Esophagus squamous epithelium (tissue), 5 donors: ENCODE results near the gene PRKACB. TPM values are rescaled to one million over a fixed set of nuclear protein-coding genes. Genes with fewer than 3 reads are reported as not detected.

Experiments used
- DNase-seq: peaks from one replicate; lab custom pipeline; 2025; lab: John Stamatoyannopoulos, UW
- H3K27ac ChIP-seq, 4 donors: fragments of 200-600 bp; sonication (generic); one replicate each; pipeline ENCODE4 v1.5.1; 2016 to 2019; ENCODE audit warnings: mild to moderate bottlenecking in 1 of 4
- H3K27me3 ChIP-seq, 4 donors: fragments of 200-600 bp; sonication (generic); 1 replicate in 3 of 4; 2 replicates in 1 of 4; pipeline versions ENCODE4 v1.5.1 to v1.6.0; 2017 to 2021; ENCODE audit warnings: antibody characterized with exemption in 1 of 4
- H3K36me3 ChIP-seq, 3 donors: fragments of 200-600 bp; sonication (generic); one replicate each; pipeline ENCODE4 v1.5.1; 2016 to 2019
- H3K4me1 ChIP-seq, 3 donors: fragments of 200-600 bp; sonication (generic); one replicate each; pipeline ENCODE4 v1.5.1; 2017 to 2019
- H3K4me3 ChIP-seq, 4 donors: fragments of 200-600 bp; sonication (generic); 1 replicate in 3 of 4; 2 replicates in 1 of 4; pipeline ENCODE4 v1.5.1; 2016 to 2019; ENCODE audit warnings: mild to moderate bottlenecking in 2 of 4, moderate library complexity in 1 of 4
- H3K9me3 ChIP-seq, 3 donors: fragments of 200-600 bp; sonication (generic); one replicate each; pipeline ENCODE4 v1.5.1; 2016 to 2019
- POLR2A ChIP-seq, 4 donors: fragments of 450-650 bp; IDR thresholded peaks; one replicate each; pipeline ENCODE4 v1.6.1; 2017; ENCODE audit warnings: antibody characterized with exemption in 4 of 4, mild to moderate bottlenecking in 4 of 4, moderate library complexity in 3 of 4
- WGBS, 2 donors: methylation state at CpG; one replicate each; pipeline ENCODE4 v1.1.5; 2018; 5-methylcytosine and 5-hydroxymethylcytosine counted together
- intact Hi-C: fragments of 100-400 bp; cut with DNase I; formaldehyde crosslinking; loops from one replicate; pipeline ENCODE4 v1.15.0; 2022
- total RNA-seq, 4 donors: library from RNA; depleted of rRNA; stranded (reverse); fragments of >200 nt; gene quantifications; one replicate each; pipeline ENCODE4 v1.1.0, GENCODE V29; 2016
- TF ChIP-seq, protein P1 (sequence below), 6 experiments: fragments of 450-650 bp in 4 of 6; fragments of 200-600 bp in 2 of 6; sonication (generic) in 2 of 6; IDR thresholded peaks; one replicate each; pipeline ENCODE4 v1.5.1; 2016 to 2019; ENCODE audit warnings: antibody characterized with exemption in 6 of 6, mild to moderate bottlenecking in 4 of 6, moderate library complexity in 4 of 6
- donor health status: DM: yes; HTN: yes; CAD: no.

Gene PRKACB
- total RNA-seq, 4 donors from 2014 or later = 3.7 to 18.3 (median 11.3) TPM

DNA sequence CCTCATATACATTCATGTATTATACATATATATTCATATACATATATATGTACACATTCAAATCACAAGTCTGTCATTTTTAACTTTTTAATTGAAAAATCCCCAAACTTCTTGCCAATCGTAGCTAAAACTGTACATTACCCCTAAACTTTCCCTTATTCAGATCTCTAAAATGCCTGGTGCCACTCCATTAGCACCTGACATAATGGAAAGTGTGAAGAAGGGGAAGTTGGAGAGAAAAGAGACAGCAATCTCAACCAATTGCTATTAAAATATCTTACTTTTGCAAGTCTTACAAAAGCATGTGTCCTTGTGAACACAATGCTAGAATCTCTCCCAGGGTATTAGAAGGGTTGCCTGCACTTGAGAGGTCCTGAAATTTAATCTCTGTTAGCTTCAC is 22.7 kb upstream of the PRKACB start:
- Histone ChIP-seq H3K9me3 (no peaks in the 10 kb centered on the region), H3K27me3 (no peaks in the 10 kb centered on the region), H3K27ac (no peak overlapping the region), H3K4me3 (no peak overlapping the region), H3K36me3 (no peaks in the 10 kb centered on the region), H3K4me1 (no peaks in the 10 kb centered on the region)
- WGBS, 2 donors = 32 to 61% methylated on average over 1 of the region's 1 CpG
- TF ChIP-seq, protein P1, sequence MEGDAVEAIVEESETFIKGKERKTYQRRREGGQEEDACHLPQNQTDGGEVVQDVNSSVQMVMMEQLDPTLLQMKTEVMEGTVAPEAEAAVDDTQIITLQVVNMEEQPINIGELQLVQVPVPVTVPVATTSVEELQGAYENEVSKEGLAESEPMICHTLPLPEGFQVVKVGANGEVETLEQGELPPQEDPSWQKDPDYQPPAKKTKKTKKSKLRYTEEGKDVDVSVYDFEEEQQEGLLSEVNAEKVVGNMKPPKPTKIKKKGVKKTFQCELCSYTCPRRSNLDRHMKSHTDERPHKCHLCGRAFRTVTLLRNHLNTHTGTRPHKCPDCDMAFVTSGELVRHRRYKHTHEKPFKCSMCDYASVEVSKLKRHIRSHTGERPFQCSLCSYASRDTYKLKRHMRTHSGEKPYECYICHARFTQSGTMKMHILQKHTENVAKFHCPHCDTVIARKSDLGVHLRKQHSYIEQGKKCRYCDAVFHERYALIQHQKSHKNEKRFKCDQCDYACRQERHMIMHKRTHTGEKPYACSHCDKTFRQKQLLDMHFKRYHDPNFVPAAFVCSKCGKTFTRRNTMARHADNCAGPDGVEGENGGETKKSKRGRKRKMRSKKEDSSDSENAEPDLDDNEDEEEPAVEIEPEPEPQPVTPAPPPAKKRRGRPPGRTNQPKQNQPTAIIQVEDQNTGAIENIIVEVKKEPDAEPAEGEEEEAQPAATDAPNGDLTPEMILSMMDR (IDR thresholded peaks at IDR 0.05) = no peak
- no peak for TF ChIP-seq POLR2A (IDR thresholded peaks at IDR 0.05)
- no peak for DNase-seq
- intact Hi-C loops = loop anchor here (5.0 kb wide), 1 partner anchor 189 kb away; no protein-coding TSS in a partner anchor

DNA sequence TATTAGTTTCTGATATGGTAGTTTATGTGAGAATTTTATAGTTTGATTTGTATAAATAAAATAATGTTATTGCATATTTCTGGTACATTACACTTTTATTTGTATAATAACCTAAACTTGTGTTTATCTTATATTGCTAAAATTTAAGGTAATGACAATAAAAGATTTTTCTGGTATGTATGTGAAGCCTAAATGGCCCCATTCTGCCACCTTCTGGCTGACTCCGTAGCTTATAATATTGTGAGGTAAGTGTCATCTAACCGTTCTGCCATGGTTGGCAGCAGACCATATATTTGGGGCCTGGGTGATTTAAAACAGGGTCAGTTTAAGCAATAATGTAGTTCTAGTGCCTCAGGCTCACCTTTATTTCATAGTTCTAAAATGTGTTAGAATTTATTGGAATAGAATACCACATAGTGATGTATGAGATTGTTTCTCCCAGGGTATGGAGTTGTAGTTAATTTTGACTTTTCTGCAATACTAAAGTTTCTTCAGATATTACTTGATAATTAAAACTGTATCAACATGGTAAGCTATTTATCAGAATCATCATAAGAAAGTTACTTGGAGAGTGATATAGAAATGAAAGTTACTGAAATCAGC is 21.2 kb upstream of the PRKACB start:
- Histone ChIP-seq H3K27ac (no peak overlapping the region), H3K36me3 (no peaks in the 10 kb centered on the region), H3K27me3 (no peaks in the 10 kb centered on the region), H3K4me1 (no peaks in the 10 kb centered on the region), H3K4me3 (no peak overlapping the region), H3K9me3 (no peaks in the 10 kb centered on the region)
- 2 to 3% methylated on average over 2 of the region's 2 CpGs for whole genome bisulfite sequencing, 2 donors
- intact Hi-C loops = loop anchor here (5.0 kb wide), 1 partner anchor 191 kb away; no protein-coding TSS in a partner anchor
- no peak for DNase-seq
- TF ChIP-seq, protein P1 (IDR thresholded peaks at IDR 0.05) = peak in 5 of 6 experiments; percentile 50 to 73 (median 60)
- no peak for TF ChIP-seq POLR2A (IDR thresholded peaks at IDR 0.05)

DNA sequence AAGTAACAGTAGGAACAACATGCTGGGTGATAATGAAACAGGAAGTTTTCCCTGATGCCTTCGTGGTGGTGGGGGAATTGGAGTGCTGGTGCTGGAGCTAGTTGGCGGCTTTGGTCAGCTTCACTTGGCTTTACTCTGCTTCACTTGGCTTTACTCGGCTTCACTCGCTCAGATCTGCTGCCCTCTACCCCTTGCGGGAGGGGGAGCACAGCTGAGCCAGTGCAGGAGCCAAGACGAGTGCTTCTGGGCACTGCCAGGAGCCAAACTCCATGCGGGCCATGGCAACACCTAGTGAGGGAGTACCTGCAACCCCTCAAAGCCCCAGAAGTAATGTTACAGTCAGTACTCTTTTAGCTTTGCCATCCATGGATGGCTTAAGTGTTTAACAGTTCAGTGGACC is 10.6 kb upstream of the PRKACB start:
- Histone ChIP-seq H3K27ac (no peak overlapping the region), H3K9me3 (no peaks in the 10 kb centered on the region), H3K27me3 (no peaks in the 10 kb centered on the region), H3K4me1 (no peaks in the 10 kb centered on the region), H3K36me3 (no peaks in the 10 kb centered on the region), H3K4me3 (no peak overlapping the region)
- TF ChIP-seq, protein P1 (IDR thresholded peaks at IDR 0.05) = no peak
- no peak for TF ChIP-seq POLR2A (IDR thresholded peaks at IDR 0.05)
- no peak for DNase-seq
- 91% methylated on average over 5 to 7 of the region's 7 CpGs for WGBS, 2 donors
- intact Hi-C loops = loop anchor here (10.0 kb wide), 1 partner anchor 491 kb away; no protein-coding TSS in a partner anchor

DNA sequence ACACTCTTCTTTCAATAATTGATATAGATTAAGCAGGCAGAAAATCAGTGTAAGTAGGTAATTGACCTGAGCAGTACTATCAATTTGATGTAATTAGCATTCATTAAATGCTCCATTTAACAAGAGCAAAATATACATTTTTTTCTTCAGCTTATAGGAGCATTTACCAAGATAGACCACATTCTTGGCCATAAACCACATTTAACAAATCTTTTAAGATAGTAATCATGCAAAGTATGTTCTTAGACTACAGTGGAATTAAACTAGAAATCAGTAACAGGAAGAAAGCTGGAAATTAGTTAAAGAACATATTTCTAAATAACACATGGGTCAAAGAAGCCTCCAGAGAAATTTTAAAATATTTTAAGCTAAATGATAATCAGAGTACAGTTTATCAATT is 8.7 kb upstream of the PRKACB start:
- intact Hi-C loops = loop anchor here (10.0 kb wide), 1 partner anchor 489 kb away; no protein-coding TSS in a partner anchor
- TF ChIP-seq POLR2A (IDR thresholded peaks at IDR 0.05) = no peak
- TF ChIP-seq, protein P1 (IDR thresholded peaks at IDR 0.05) = no peak

DNA sequence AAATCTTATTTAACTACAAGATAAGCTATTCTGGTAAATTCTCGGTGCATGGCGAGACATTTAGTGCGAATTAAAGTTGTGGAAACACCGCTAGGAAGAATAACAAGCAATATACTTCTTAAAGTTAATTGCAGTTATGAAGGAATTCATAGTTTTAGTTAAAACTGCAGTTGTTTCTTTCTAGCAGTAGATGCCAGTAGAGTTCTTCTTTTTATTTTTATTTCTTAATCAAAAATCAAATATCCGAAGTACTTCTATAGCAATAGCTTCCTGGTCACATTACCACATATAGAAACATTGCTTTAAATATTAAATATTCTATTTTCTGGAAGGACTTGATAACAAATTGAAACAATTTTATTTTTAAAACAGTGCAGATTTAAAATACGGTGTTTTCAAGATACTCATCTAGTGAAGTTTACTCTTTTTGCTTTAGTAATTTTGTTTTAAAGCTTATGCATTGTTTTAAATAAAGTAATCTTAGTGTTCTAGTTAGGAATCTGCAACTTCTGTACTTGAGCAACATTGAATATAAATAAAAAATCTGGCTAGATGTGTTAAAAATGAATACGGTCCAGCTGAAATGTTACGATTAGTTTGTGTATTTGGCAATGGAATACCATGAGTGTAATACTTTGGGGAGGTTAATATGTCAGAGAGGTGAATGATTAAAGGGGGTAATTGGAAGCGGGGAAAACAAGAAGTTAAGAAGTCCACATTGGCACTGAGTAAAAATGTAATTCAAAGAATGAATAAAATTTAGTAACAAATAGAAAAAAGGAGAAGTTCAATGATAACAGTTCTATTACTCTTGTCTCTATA is 2.7 kb upstream of the PRKACB start:
- Histone ChIP-seq H3K4me3 (no peak overlapping the region), H3K36me3 (no peaks in the 10 kb centered on the region), H3K27ac (no peak overlapping the region), H3K4me1 (peaks cover 0 to 19% (median 4%) of the 10 kb centered on the region in 3 donors), H3K9me3 (no peaks in the 10 kb centered on the region), H3K27me3 (no peaks in the 10 kb centered on the region)
- no peak for DNase-seq
- WGBS, 2 donors = 73% methylated on average over 9 of the region's 9 CpGs
- intact Hi-C loops = loop anchor here (5.0 kb wide), 1 partner anchor 291 kb away; no protein-coding TSS in a partner anchor
- TF ChIP-seq, protein P1 (IDR thresholded peaks at IDR 0.05) = peak in 4 of 6 experiments; percentile 51 to 65 (median 56)
- no peak for TF ChIP-seq POLR2A (IDR thresholded peaks at IDR 0.05)

More for the DNA sequence above, 8.7 kb upstream of the PRKACB start:
- H3K4me3 ChIP-seq = no peak overlapping the region
- no peaks in the 10 kb centered on the region for H3K27me3 ChIP-seq
- H3K4me1 ChIP-seq = no peaks in the 10 kb centered on the region
- DNase-seq = no peak
- no peaks in the 10 kb centered on the region for H3K36me3 ChIP-seq
- H3K27ac ChIP-seq = no peak overlapping the region
- no peaks in the 10 kb centered on the region for H3K9me3 ChIP-seq
